DLD1 (cell line): Measurements from ENCODE around the gene SLC6A12.
"Not testable (repeated sequence)": the region's sequence is repeated elsewhere in the genome, so short reads cannot be mapped to it uniquely, and the experiment has no call there.

Experiments
- in situ Hi-C: cut with HindIII; loops from 2 replicates; pipeline ENCODE4 v1.10.0; 2017; ENCODE audit warnings: low sequenced_read_pairs

The SLC6A12 gene

DNA sequence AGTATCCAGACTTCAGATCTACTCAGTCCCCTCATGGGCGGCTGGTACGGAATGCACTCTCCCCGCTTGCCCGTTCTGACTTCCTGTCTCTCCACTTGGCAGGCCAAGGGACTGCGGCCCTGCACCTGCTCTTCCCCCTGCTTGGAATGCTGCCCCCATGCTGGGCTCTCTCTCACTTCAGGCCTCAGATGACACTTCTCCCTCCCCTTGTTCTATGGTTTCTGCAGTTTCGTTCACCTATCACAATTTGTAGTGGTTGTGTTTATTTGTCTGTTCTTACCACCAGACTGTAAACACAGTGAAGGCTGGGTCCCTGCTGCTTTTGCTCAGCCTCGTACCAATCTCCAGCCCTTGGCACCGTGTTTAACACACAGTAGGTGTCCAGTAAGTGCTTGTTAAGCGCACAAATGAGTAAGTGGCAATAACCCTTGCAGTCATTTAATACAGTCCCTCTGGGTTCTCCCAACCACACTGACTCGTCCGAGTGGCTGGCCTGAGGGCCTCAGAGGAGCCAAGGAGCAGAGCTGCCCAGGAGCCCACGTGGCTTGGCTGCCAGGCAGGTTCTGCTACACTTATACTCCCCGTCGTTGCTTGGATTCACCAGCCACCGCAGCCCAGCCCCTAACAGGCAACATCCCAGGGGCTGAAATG is 11.8 kb downstream of the SLC6A12 start:
- in situ Hi-C loops, result no loop called here

DNA sequence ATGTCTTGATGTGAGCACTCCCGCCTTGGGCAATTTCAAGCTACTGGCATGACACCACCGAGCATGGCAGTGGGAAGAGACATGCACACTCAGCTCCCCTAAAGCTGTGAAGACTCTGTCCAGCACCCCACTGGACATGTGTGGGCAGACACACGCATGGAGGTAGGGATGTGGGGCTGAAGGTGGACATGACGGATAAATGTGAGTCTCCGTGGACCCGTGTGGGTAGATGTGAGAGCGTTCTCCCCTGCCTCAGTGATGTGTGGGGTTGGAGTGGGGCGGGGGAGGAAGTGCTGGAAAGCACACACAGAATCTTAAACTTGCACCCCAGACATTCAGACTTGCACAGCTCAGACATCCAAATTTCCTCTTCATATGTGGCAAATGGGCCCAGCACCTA is 12.6 kb downstream of the SLC6A12 start:
- in situ Hi-C loops, result no loop called here

DNA sequence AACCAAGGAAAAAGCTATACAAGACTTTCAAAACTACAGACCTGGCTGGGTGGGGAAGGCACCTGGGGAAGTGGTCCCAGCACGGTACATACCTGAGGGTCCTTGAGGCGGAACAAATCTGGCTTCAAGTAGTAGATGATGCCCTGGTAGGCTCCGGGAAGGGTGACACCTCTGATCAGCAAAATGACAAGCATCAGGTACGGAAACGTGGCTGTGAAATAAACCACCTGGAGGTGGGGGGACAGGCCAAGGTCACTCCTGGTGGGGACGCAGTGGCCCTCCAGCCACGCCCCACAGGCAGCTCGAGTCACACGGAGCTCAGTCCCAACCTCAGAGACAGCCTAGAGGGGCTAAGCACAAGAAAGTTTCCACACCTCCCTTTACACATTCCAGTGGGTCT is 15.3 kb downstream of the SLC6A12 start:
- in situ Hi-C loops, result no loop called here

DNA sequence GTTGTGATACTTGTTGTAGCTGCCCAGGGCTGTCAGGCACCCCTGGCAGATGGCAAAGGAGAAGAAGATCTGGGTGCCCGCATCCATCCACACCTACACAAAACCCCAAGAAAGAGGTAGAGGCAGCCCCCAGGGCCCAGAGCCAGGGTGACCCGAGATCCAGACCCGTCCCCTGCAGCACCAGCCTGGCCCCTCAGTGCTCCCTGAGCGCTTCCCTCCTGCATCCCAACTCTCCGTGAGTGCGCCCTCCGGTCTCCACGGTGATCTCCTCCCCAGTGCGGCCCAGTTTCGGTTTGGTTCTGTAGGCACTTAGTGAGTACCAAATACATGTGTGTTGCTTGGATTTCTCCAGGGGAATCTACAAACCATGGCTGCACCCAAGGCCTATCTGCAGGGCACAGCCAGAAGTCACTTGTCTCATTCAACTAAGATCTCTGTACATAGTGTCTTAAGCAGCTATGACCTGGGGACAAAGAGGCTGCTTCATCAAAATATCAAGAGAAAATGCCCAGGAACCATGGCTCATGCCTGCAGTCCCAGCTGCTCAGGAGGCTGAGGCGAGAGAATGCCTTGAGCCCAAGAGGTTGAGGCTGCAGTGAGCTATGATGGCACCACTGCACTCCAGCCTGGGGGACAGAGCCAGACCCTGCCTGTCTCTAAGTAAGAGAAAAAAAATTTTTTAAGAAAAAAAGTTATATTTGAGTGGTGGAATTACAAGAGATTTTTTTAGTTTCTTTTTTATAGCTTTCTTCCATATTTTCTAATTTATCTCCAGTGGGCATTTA is 15.9 kb downstream of the SLC6A12 start:
- in situ Hi-C loops, result no loop called here

DNA sequence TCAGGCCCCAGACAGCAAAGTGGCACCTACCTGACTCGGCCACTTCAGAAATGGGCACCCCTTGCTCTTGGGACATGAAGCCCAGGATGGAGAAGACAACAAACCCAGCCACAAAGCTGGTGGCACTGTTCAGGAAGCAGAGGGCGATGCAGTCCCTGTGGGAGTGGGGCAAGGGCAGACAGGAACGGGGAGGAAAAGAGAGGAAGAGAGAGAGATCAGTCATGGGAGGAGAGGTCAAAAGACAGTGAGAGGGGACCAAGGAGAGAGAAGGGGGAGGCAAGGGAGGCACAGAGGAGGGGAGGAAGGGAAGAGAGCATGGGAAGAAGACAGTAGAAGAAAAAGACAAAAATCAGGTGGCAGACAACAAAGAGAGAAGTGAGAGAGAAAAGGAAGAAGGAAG is 16.6 kb downstream of the SLC6A12 start:
- in situ Hi-C loops, result no loop called here

DNA sequence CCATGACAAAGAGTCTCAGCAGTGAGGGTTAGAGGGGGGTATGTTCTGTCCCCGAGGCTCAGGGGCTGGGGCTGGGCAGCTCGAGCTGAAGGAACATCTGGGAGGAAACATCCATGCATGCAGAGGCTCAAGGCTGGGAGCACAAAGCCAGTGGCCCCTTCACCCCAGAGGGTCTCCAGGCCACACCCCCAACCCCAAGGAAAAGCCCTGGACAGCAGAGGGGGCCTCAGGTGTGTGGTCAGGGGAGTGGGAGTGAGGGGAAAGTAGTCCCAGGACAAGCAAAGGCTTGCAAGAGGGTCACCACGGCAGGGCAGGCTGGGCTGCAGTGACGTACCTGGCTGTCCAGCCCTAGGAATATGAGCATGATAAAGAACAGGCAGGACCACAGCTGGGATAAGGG is 17.5 kb downstream of the SLC6A12 start:
- in situ Hi-C loops, result no loop called here

DNA sequence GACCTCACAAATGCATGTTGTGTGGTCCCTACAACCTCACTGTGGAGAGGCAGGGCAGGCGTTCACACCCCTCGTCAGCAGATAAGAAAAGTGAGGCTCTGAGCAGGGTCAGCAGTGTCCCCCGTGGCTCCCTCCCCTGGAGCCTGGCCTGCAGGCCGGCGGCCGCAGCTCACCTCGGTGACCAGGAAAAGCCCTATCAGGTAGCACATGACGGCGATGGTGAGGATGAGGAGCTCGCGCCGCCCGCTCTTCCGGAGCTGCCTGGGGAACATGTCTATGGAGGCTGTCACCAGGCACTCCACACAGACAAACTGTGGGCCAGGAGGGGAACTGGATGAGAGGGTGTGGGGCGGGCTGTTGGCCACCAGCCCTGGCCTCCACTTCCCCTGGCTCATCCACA is 18.0 kb downstream of the SLC6A12 start:
- in situ Hi-C loops, result no loop called here

DNA sequence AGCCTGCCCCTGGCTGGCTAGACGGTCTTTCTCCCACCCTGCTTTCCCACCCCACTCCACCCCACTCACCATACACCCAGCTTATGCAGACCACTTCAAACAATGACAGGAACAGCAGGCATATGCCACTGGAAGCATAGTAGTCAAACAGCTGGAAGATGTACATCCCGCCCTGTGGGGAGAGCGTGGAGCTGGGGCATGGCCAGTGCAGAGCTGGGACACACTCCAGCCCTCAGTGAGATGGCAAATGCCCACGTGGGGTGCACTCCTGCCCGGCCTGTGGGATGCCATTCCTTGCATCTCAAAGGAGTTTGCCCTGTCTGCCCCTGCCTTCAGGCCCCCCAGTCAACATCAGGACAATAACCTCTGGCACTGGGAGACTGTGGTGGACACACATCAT is 18.8 kb downstream of the SLC6A12 start:
- in situ Hi-C loops, result no loop called here

DNA sequence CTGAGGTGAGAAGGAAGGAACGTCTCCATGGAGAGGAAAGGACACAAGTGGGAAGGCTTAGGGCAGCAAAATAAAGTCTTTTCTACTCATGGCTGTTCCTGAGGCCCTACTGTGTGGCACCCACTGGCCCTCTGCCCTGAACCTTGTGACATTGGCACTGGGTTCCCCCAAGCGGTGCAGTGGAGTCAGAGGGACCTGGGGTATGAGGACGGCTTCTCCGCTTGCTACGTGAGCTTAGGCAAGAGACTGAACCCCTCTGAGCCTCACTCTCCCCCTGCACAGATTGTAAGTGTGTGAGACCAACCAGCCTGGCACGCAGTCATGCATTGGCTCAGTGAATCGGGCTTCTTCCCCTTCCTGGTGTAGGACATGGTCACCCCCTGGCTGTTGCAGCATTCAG is 19.7 kb downstream of the SLC6A12 start:
- in situ Hi-C loops, result no loop called here

DNA sequence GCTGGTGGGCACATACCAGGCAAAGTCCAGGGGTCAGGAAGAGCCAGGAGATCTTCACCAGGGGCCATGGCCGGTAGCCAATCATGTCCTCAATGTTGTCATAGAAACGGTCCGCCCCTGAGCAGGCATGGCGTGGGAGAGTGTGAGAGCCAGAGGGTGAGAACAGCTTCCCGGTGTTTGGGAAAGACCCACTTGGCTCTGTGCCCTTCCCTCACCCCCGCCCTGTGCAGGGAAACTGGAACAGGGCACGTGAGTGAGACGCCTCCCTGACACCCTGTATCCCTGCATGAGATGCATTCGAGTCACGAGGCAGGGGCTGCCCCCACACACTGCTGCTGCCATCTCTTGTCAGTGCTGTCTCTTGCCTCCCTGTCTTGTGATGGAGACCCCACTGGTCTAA is 20.7 kb downstream of the SLC6A12 start:
- in situ Hi-C loops, result no loop called here

DNA sequence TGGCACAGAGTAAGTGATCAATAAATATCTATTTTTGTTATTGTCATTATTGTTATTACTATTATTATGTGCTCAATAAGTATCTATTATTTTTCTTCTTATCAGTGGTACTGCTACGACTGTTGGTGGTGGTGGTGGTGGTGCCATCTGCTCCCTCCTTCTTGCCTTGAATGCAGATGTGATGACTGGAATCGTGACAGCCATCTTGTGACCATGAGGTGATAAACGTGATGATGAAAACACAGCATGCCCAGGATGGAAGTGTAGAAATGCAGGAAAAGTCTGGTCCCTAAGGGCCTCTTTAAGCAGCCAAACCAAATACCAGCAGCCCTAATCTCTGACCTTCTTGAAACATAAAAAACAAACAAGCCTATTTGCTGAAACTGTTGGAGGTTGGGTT is 22.4 kb downstream of the SLC6A12 start:
- in situ Hi-C loops, result no loop called here

DNA sequence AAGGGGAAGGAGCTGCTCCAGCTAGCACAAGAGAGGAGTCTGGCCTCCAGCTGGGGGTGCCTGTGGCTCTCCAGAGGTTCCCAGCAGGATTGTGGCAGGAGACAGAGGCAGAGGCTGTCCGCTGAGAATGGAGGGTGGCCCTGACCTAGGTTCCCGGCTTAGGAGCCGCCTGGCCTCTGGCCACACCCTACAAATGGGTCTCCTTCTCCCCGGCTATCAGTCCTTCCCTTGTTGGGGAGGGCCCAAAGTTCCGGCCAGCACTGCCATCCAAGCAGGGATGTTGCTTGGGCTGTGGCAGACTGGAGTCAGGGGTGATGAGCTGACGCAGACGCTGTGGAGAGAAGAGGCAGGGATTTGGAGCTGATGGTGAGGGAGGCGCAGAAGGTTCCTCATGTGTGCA is 23.1 kb downstream of the SLC6A12 start:
- in situ Hi-C loops, result no loop called here

DNA sequence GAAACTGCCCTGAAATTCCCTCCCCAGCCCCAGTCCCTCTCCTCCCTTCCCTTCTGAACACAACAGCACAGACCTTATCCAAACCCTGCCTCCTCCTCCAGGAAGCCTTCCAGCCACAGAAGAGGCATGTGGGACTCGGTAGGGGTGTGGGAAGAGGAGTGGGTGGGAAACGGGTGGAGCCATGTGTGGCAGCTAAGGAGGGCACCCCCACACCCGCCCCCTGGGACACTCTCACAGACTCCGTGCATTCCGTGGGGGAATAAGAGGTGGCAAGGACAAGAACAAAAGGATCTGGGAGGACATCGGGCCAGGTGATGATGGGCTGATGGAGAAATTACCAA is 24.4 kb downstream of the SLC6A12 start:
- in situ Hi-C loops, result no loop called here

DNA sequence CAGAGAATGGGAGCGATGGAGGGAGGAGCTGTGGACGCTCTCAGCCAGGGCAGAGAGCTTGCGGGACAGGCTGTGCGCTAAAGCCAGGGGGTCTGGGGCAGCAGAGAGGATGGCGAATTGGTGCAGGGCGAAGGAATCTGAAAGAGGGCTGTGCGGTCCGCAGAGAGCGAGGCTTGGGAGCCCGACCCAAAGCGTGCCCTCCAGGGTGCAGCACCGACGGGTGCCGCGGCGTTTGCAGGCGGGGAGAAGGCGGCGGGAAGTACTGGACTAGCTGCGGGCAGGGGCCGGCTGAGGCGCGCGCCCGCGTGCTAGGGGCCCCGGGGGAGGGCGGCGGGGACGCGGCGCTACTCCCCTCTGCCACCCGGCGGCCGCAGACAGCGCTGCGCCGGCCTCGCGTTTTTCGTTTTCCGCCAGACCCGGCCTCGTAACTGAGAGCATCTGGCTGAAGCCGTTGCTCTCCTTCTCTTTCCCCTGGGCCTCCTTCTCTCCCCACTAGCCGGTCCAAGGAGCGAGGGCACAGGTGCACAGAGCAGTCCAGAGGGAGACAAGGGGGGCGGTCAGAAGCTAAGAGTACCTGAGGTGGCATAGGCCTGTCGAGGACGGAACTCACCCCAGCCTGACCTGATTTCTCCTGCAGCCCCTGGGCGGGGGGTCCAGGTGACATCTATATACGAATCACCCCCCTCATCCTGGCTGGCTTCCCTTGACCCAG is 24.9 kb downstream of the SLC6A12 start:
- in situ Hi-C loops, result no loop called here

DNA sequence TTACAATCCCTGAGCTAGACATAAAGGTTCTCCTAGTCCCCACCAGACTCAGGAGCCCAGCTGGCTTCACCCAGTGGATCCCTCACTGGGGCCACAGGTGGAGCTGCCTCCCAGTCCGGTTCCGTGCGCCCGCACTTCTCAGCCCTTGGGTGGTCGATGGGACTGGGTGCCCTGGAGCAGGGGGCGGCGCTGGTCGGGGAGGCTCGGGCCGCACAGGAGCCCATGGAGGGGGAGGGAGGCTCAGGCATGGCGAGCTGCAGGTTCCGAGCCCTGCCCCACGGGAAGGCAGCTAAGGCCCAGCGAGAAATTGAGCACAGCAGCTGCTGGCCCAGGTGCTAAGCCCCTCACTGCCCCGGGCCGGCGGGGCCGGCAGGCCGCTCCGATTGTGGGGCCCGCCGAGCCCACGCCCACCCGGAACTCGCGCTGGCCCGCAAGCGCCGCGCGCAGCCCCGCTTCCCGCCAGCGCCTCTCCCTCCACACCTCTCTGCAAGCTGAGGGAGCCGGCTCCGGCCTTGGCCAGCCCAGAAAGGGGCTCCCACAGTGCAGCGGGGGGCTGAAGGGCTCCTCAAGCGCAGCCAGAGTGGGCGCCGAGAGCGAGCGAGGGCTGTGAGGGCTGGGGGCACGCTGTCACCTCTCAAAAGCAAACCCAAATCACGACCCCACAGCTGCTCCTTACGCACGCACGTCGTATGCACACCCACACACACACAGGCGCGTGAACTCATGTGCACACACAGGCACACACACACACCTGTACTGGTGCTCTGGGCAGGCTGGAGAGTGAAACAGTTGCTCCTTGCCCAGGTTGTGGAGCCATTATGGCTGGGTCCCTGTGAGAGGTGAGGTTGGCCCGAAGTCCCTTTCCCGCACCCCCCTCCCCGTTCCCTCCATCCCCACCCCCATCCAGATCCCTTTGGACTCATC is 25.7 kb downstream of the SLC6A12 start:
- in situ Hi-C loops, result not testable (repeated sequence)

DNA sequence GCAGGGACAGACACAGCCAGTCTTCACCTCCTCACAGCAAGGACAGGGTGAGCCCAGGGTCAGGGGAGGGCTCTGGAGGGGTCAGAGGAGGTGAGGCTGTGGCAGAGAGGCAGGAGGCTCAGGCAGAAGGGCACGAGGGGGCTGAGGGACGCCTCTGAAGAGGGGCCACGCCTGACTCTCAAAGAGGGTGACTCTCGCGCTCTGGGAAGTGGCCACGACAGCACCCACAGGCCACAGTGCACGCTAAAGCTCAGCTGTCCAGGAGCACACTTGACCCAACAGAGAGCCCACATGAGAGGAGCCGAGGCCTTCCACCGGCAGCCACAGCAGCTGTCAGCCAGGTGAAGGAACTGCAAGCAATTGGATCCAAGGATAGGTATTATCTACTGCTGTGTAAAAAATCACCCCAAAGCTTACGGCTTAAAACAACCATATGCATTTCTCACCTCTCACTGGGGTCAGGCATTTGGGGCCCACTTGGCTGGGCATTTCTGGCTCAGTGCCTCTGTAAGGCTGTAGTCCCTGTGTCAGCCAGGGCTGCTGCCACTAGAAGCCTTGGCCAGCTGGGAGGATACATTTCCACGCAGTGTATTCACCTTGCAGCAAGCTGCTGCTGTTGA is 27.8 kb downstream of the SLC6A12 start:
- in situ Hi-C loops, result no loop called here

DNA sequence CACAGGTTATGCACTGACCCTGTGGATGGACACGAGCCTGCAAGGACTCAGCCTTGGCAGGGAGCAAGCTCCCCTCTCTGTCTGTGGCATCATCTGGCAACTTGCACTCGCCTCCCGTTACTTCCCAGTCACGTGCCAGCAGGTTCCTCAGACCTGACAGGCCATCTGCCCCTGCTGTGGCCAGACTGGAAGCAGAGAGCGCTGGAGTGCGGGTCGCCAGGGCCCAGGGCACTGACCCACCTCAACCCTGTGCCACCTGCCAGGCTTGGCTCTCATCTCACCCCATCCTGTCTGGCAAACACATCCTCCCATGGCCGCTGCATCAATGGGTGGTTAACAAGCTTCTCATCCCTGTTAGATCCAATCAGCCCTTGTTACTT is 28.4 kb downstream of the SLC6A12 start:
- in situ Hi-C loops, result no loop called here

DNA sequence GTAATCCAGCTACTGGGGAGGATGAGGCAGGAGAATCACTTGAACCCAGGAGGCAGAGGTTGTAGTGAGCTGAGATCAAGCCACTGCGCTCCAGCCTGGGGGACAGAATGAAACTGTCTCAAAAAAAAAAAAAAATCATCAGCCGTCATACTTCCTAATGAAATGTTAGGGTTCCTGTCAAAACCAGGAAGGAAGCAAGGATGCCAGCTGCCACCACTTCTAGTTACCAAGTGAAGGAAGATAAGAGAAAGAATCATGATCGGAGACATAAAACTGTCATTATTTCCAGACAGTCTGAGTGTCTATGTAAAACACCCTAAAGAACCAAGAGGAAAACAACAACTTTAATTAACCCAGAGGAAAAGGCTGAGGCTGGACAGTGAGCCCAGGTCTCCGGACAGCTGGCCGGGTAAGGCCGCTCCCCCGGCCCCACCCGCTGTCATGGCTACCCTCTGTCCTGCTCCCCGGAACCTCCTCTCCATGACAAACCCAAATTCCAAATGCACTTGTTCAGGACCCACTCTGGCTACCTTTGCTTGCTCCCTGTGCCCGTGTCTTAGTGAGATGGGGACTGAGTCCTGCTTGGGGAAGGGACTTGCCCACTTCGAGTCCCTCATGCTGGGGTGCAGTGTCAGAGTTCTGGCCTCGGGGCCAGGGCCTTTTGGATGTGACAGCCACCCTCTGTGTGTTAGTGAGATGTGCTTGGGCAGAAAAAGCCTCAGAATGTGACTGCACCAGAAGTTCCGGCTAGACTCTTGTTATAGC is 29.0 kb downstream of the SLC6A12 start:
- in situ Hi-C loops, result no loop called here

DNA sequence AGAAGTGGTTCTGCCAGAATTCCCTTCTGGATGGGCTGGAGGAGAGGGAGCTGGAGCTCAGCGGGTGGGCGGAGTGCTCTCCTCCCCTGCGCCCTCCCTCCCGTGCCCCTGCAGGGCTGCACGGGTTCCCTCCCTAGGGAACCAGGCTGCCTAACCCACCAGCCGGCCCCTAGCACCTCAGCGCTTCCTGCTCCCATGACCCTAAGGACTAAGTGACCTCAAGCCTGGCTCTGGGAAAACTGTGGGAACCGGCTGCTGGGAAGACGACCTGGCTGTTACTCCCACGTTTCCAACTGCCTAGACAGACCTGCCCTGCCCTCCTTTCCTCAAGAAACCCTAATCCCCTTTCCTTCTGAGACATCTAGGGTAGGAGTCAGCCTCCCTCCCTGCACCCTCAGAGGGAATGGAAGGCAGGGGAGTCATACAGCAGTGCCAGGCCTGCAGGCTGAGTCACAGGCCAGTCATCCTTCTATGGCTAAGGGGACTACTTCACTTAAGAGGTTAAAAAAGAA is 31.5 kb downstream of the SLC6A12 start:
- in situ Hi-C loops, result no loop called here

DNA sequence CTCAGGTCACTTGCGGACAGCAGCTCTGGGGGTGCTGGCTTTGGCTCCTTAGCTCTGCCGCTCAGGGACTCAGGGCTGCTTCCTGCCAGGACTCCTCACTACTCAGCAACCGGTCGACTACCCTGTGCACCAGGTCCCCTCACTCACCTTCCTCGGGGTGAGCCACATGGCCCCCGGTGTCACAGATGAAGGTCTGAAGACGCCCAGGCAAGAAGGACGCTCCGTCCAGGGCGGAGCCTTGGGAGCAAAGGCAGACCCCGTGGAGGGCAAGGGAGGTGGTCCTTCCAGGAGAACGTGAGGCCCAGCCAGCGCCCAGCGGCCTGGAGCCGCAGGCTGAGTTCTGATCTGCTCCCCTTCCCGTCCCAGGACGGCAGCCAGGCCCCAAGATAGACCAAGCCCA is 32.0 kb downstream of the SLC6A12 start:
- in situ Hi-C loops, result no loop called here
